Umbilical cord (tissue), 2 donors: Measurements from ENCODE around the gene NXPE2. TPM values are rescaled to one million over a fixed set of nuclear protein-coding genes. Genes with fewer than 3 reads are reported as not detected.

Experiments
- DNase-seq: peaks from one replicate; pipeline ENCODE4 v3.0.0-alpha.2; 2015; ENCODE audit warnings: low spot score
- total RNA-seq: library from RNA; depleted of rRNA; stranded (reverse); fragments of >200 nt; gene quantifications from one replicate; pipeline ENCODE4 v1.2.3, GENCODE V29; 2014; ENCODE audit warnings: low replicate concordance; ENCODE audit not compliant: insufficient read depth

Gene NXPE2
- total RNA-seq, 1 donor from 2014 or later, result 8.4 TPM

DNA sequence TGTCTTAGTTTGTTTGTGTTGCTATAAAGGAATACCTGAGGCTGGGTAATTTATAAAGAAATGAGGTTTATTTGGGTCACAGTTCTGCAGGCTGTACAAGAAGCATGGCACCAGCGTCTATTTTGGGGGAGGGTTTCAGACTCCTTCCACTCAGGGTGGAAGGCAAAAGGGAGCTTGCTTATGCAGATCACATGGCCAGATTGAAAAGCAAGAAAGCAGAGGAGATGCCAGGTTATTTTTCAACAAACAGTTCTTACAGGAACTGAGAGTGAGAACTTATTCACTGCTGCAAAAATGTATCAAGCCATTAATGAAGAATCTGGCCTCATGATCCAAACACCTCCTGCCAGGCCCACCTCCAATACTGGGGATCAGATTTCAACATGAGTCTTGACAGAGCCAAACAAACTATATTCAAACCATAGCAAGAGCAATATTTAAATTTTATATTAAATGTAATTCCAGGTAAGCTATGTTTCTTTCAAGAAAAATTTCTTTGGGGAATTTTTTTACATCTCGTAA is 66.9 kb downstream of the NXPE2 start:
- no peak for DNase-seq

- DNase-seq, result no peak
Measured at GRCh38 chr11:114746013-114746412, 67.7 kb downstream of the NXPE2 start.

Other genes starting within 250 kb of the NXPE2 start
- gene REXO2, start 239.1 kb upstream of the NXPE2 start, total RNA-seq, result 116 TPM
- 2.2 TPM for gene NXPE1, start 118.6 kb upstream of the NXPE2 start, total RNA-seq
- not detected for gene NXPE4, start 82.7 kb upstream of the NXPE2 start, total RNA-seq